PFSK-1 (cell line): ENCODE data around the gene SPATA46.

Source experiments
- SIN3A ChIP-seq: IDR thresholded peaks from 2 replicates; pipeline ENCODE4 v1.6.1; 2012; ENCODE audit warnings: mild to moderate bottlenecking, low read length, moderate library complexity, borderline replicate concordance; ENCODE audit not compliant: insufficient read depth
- TF ChIP-seq, protein P1 (sequence below), 2 experiments: IDR thresholded peaks; 2 replicates each; pipeline versions ENCODE4 v1.6.1 to v1.8.0; 2011 to 2012; ENCODE audit warnings: low read depth in 2 of 2, low read length in 2 of 2, control low read depth in 1 of 2, inconsistent platforms in 1 of 2, mild to moderate bottlenecking in 1 of 2, moderate library complexity in 1 of 2; ENCODE audit not compliant: insufficient read depth in 1 of 2

DNA sequence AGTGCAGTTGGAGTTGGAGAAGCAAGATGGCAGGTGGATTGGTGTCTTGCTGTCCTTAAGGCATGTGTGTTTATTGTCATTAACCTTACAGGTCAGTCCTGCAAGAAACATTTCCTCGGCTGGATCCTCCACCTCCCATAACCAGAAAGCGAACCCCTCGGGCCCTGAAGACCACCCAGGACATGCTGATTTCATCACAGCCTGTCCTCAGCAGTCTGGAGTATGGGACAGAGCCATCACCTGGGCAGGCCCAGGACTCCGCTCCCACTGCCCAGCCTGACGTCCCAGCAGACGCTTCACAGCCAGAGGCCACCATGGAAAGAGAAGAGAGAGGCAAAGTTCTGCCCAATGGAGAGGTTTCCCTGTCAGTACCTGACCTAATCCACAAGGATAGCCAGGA is 6.4 kb upstream of the SPATA46 start:
- no peak for TF ChIP-seq SIN3A
- TF ChIP-seq, protein P1, sequence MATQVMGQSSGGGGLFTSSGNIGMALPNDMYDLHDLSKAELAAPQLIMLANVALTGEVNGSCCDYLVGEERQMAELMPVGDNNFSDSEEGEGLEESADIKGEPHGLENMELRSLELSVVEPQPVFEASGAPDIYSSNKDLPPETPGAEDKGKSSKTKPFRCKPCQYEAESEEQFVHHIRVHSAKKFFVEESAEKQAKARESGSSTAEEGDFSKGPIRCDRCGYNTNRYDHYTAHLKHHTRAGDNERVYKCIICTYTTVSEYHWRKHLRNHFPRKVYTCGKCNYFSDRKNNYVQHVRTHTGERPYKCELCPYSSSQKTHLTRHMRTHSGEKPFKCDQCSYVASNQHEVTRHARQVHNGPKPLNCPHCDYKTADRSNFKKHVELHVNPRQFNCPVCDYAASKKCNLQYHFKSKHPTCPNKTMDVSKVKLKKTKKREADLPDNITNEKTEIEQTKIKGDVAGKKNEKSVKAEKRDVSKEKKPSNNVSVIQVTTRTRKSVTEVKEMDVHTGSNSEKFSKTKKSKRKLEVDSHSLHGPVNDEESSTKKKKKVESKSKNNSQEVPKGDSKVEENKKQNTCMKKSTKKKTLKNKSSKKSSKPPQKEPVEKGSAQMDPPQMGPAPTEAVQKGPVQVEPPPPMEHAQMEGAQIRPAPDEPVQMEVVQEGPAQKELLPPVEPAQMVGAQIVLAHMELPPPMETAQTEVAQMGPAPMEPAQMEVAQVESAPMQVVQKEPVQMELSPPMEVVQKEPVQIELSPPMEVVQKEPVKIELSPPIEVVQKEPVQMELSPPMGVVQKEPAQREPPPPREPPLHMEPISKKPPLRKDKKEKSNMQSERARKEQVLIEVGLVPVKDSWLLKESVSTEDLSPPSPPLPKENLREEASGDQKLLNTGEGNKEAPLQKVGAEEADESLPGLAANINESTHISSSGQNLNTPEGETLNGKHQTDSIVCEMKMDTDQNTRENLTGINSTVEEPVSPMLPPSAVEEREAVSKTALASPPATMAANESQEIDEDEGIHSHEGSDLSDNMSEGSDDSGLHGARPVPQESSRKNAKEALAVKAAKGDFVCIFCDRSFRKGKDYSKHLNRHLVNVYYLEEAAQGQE (IDR thresholded peaks at IDR 0.05; ENCODE audit: insufficient read depth in 1 of 2, low read depth in 2 of 2, low read length in 2 of 2): no peak
